ENCODE data around the gene PTPRC.

PTPRC gene

GRCh38 chr1:198701766-198702539, 63.1 kb downstream of the PTPRC start:
- DNase-seq (ENCODE audit: low spot score), result no peak
- no peak for TF ChIP-seq CTCF (IDR thresholded peaks at IDR 0.05; ENCODE audit: extremely low read depth, missing control alignments)

GRCh38 chr1:198708761-198709525, 70.1 kb downstream of the PTPRC start:
- DNase-seq (ENCODE audit: low spot score), result no peak
- no peak for TF ChIP-seq CTCF (IDR thresholded peaks at IDR 0.05; ENCODE audit: extremely low read depth, missing control alignments)

- DNase-seq (ENCODE audit: low spot score), result no peak
These were observed 73.0 kb downstream of the PTPRC start for GRCh38 chr1:198711837-198712236.

GRCh38 chr1:198713081-198713480, 74.2 kb downstream of the PTPRC start:
- no peak for TF ChIP-seq CTCF (IDR thresholded peaks at IDR 0.05; ENCODE audit: extremely low read depth, missing control alignments)
- DNase-seq (ENCODE audit: low spot score), result no peak

More at GRCh38 chr1:198711837-198712236, 73.0 kb downstream of the PTPRC start:
- TF ChIP-seq CTCF (IDR thresholded peaks at IDR 0.05; ENCODE audit: extremely low read depth, missing control alignments), result no peak

GRCh38 chr1:198714271-198714670, 75.4 kb downstream of the PTPRC start:
- no peak for DNase-seq (ENCODE audit: low spot score)
- TF ChIP-seq CTCF (IDR thresholded peaks at IDR 0.05; ENCODE audit: extremely low read depth, missing control alignments), result no peak

- TF ChIP-seq CTCF (IDR thresholded peaks at IDR 0.05; ENCODE audit: extremely low read depth, missing control alignments), result no peak
- DNase-seq (ENCODE audit: low spot score), result no peak
These were observed 77.2 kb downstream of the PTPRC start for GRCh38 chr1:198716051-198716450.

GRCh38 chr1:198717510-198717909, 78.7 kb downstream of the PTPRC start:
- DNase-seq (ENCODE audit: low spot score), result no peak
- TF ChIP-seq CTCF (IDR thresholded peaks at IDR 0.05; ENCODE audit: extremely low read depth, missing control alignments), result no peak

Measured in GM20000 (cell line).